ENCODE data around the gene PKD1L1.

Gene PKD1L1

GRCh38 chr7:47765373-47765979 is 182.8 kb downstream of the PKD1L1 start:
- Histone ChIP-seq H3K4me1 (ENCODE audit: control insufficient read depth in 1 of 2, insufficient read depth in 1 of 2, low read depth in 1 of 2, low read length in 1 of 2) (no peaks in the 10 kb centered on the region), H3K27me3 (no peaks in the 10 kb centered on the region), H3K9me3 (no peaks in the 10 kb centered on the region), H3K27ac (no peak overlapping the region), H3K4me3 (ENCODE audit: low read depth in 1 of 2, low read length in 1 of 2) (no peak overlapping the region), H3K36me3 (no peaks in the 10 kb centered on the region)
- no peak for TF ChIP-seq CTCF (IDR thresholded peaks at IDR 0.05)

GRCh38 chr7:47764746-47765145 is 183.5 kb downstream of the PKD1L1 start:
- no peaks in the 10 kb centered on the region for H3K4me1 ChIP-seq (ENCODE audit: control insufficient read depth in 1 of 2, insufficient read depth in 1 of 2, low read depth in 1 of 2, low read length in 1 of 2)
- no peaks in the 10 kb centered on the region for H3K9me3 ChIP-seq
- no peaks in the 10 kb centered on the region for H3K27me3 ChIP-seq
- no peak overlapping the region for H3K4me3 ChIP-seq (ENCODE audit: low read depth in 1 of 2, low read length in 1 of 2)
- no peaks in the 10 kb centered on the region for H3K36me3 ChIP-seq
- TF ChIP-seq CTCF (IDR thresholded peaks at IDR 0.05): no peak
- H3K27ac ChIP-seq: no peak overlapping the region

GRCh38 chr7:47763063-47763974 is 184.9 kb downstream of the PKD1L1 start:
- Histone ChIP-seq H3K4me1 (ENCODE audit: control insufficient read depth in 1 of 2, insufficient read depth in 1 of 2, low read depth in 1 of 2, low read length in 1 of 2) (no peaks in the 10 kb centered on the region), H3K36me3 (no peaks in the 10 kb centered on the region), H3K27ac (no peak overlapping the region), H3K4me3 (ENCODE audit: low read depth in 1 of 2, low read length in 1 of 2) (no peak overlapping the region), H3K9me3 (no peaks in the 10 kb centered on the region), H3K27me3 (no peaks in the 10 kb centered on the region)
- no peak for TF ChIP-seq CTCF (IDR thresholded peaks at IDR 0.05)

GRCh38 chr7:47762746-47763062 is 185.6 kb downstream of the PKD1L1 start:
- Histone ChIP-seq H3K36me3 (no peaks in the 10 kb centered on the region), H3K9me3 (no peaks in the 10 kb centered on the region), H3K4me1 (ENCODE audit: control insufficient read depth in 1 of 2, insufficient read depth in 1 of 2, low read depth in 1 of 2, low read length in 1 of 2) (no peaks in the 10 kb centered on the region), H3K27me3 (no peaks in the 10 kb centered on the region), H3K4me3 (ENCODE audit: low read depth in 1 of 2, low read length in 1 of 2) (no peak overlapping the region), H3K27ac (no peak overlapping the region)
- TF ChIP-seq CTCF (IDR thresholded peaks at IDR 0.05): no peak

GRCh38 chr7:47762207-47762606 is 186.1 kb downstream of the PKD1L1 start:
- H3K36me3 ChIP-seq: no peaks in the 10 kb centered on the region
- H3K27me3 ChIP-seq: no peaks in the 10 kb centered on the region
- no peaks in the 10 kb centered on the region for H3K4me1 ChIP-seq (ENCODE audit: control insufficient read depth in 1 of 2, insufficient read depth in 1 of 2, low read depth in 1 of 2, low read length in 1 of 2)
- no peaks in the 10 kb centered on the region for H3K9me3 ChIP-seq
- TF ChIP-seq CTCF (IDR thresholded peaks at IDR 0.05): no peak
- H3K4me3 ChIP-seq (ENCODE audit: low read depth in 1 of 2, low read length in 1 of 2): no peak overlapping the region
- H3K27ac ChIP-seq: no peak overlapping the region

Measured in neutrophil (primary cell).